ENCODE results near the gene CCK.

The CCK gene

DNA sequence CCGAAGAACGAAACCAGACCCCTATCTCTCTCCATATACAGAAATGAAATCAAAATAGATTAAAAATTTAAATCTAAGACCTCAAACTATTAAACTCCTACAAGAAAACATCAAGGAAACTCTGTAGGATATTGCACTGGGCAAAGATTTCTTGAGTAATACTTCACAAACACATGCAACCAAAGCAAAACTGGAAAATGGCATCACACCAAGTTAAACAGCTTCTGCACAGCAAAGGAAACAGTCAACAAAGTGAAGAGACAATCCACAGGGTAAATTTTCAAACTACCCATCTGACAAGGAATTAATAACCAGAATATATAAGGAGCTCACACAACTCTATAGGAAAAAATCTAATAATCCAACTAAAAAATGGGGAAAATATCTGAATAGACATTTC is 29.4 kb downstream of the CCK start:
- no peak overlapping the region for H3K4me2 ChIP-seq (ENCODE audit: low read length)
- H3K9ac ChIP-seq (ENCODE audit: low read depth, low read length): no peak overlapping the region
- H3K36me3 ChIP-seq (ENCODE audit: insufficient read depth, low read length): no peaks in the 10 kb centered on the region
- no peak overlapping the region for H3K4me3 ChIP-seq (ENCODE audit: low read length)
- peaks cover 22% of the 10 kb centered on the region for H3K27me3 ChIP-seq (ENCODE audit: control insufficient read depth, insufficient read depth, low read length)
- H3K9me3 ChIP-seq (replicated peaks; ENCODE audit: low read length): peaks cover 5% of the 10 kb centered on the region
- no peaks in the 10 kb centered on the region for H3K4me1 ChIP-seq (ENCODE audit: control insufficient read depth, insufficient read depth, low read length)

DNA sequence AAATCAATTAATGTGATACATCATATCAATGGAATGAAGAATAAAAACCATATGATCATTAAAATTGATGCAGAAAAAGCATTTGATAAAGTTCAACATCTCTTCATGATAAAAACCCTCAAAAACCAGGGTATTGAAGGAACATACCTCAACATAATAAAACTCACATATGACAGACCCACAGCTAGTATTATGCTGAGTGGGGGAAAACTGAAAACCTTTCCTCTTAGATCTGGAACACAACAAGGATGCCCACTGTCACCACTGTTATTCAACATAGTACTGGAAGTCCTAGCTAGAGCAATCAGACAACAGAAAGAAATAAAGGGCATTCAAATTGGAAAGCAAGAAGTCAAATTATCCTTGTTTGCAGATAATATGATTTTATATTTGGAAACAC is 30.5 kb downstream of the CCK start:
- peaks cover 5% of the 10 kb centered on the region for H3K9me3 ChIP-seq (replicated peaks; ENCODE audit: low read length)
- H3K27me3 ChIP-seq (ENCODE audit: control insufficient read depth, insufficient read depth, low read length): peaks cover 30% of the 10 kb centered on the region
- no peaks in the 10 kb centered on the region for H3K36me3 ChIP-seq (ENCODE audit: insufficient read depth, low read length)
- no peak overlapping the region for H3K9ac ChIP-seq (ENCODE audit: low read depth, low read length)
- H3K4me1 ChIP-seq (ENCODE audit: control insufficient read depth, insufficient read depth, low read length): no peaks in the 10 kb centered on the region
- H3K4me2 ChIP-seq (ENCODE audit: low read length): no peak overlapping the region
- H3K4me3 ChIP-seq (ENCODE audit: low read length): no peak overlapping the region

DNA sequence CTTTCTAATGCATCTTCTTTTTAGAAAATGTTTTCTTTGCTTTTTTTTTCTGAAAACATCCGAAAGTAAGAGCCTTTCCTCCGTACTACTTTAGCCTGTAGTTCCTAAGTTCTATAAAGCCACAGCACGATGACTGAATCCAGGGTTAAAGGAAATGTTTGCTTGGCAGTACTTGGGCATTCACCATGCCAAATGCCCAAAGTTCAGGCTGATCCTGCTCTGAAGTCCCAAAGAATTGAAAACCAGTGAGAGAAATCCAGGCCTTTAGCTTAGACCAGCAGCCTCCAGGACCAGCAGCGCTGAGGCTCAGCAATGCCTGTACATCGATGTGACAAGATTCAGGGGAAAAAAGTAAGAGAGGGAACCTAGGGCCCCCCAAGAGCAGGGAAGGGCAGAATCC is 35.1 kb downstream of the CCK start:
- no peak overlapping the region for H3K4me2 ChIP-seq (ENCODE audit: low read length)
- H3K9ac ChIP-seq (ENCODE audit: low read depth, low read length): no peak overlapping the region
- no peak overlapping the region for H3K4me3 ChIP-seq (ENCODE audit: low read length)
- no peaks in the 10 kb centered on the region for H3K36me3 ChIP-seq (ENCODE audit: insufficient read depth, low read length)
- no peaks in the 10 kb centered on the region for H3K4me1 ChIP-seq (ENCODE audit: control insufficient read depth, insufficient read depth, low read length)
- H3K27me3 ChIP-seq (ENCODE audit: control insufficient read depth, insufficient read depth, low read length): peaks cover 21% of the 10 kb centered on the region
- H3K9me3 ChIP-seq (replicated peaks; ENCODE audit: low read length): no peaks in the 10 kb centered on the region

DNA sequence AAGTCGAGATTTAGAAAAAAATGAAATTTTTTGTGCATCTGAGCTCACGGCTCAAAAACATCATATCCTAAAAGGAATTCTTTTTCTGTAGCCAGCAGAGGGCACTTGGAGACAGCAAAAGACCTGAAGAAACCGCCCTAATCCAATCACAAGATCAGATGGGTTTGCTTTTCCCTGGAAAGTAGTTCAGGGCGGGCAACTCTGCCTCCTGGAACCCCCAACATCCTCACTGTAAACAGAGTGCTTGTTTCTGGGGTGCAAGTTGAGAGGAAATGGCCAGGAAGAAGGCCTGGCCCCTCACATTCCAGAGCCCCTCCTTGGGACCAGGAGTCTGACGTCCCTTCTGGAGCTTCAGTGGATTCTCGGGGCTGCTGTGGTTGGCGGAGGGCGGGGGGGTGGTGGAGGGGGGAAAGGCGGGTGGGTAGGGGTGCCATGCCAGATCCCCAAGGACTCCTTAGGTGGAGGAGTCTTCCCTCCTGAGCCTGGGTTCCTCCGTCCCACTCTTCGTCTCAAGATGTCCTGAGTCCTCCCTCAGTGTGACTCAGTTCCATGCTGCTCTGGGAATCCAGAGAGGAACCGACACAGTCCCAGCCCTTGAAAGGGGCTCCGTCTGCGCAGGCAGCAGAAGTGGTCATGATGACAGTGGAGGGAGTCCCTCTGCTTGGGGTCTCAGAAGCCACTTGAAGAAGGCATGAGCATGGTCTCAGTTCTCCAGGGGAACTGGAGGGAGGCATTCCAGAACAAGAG is 35.9 kb downstream of the CCK start:
- Histone ChIP-seq H3K4me3 (ENCODE audit: low read length) (no peak overlapping the region), H3K4me1 (ENCODE audit: control insufficient read depth, insufficient read depth, low read length) (no peaks in the 10 kb centered on the region), H3K9ac (ENCODE audit: low read depth, low read length) (no peak overlapping the region)

DNA sequence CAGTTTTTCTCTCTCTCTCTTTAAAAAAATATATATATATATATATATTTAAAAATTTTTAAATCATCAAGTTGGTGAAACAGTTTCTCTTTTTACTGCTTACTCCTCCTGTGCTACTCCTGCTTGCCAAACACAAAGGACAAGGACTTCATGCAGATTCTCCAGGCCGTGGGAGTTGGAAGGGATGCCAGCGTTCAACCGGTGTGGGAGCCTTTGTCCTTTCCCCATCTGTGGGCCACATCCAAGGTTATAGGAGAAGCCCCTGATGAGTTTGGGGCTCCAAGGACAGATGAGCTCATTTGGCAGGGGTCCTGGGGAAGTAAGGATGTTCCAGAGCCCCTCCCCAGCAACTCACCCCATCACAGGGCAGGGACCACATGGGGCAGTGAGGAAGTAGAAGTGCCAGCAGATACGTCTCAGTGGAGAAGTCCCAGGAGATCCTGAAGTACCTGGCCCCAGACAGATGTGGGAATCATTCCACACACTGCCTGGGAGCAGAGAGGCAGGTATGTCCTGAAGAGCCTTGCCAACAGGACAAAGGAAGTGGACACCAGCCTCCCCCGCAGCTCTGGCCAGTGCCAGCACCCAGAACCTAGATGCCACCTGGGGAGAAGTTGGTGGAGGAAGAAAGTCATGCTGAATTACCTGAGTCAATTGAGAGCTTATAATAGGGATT is 36.6 kb downstream of the CCK start:
- peaks cover 14% of the 10 kb centered on the region for H3K27me3 ChIP-seq (ENCODE audit: control insufficient read depth, insufficient read depth, low read length)
- peaks cover 6% of the 10 kb centered on the region for H3K36me3 ChIP-seq (ENCODE audit: insufficient read depth, low read length)
- peak overlapping the region; percentile 70 for H3K4me2 ChIP-seq (ENCODE audit: low read length)
- H3K4me3 ChIP-seq (ENCODE audit: low read length): no peak overlapping the region
- no peaks in the 10 kb centered on the region for H3K4me1 ChIP-seq (ENCODE audit: control insufficient read depth, insufficient read depth, low read length)
- H3K9ac ChIP-seq (ENCODE audit: low read depth, low read length): no peak overlapping the region
- H3K9me3 ChIP-seq (replicated peaks; ENCODE audit: low read length): no peaks in the 10 kb centered on the region

More for the DNA sequence above, 35.9 kb downstream of the CCK start:
- peaks cover 19% of the 10 kb centered on the region for H3K27me3 ChIP-seq (ENCODE audit: control insufficient read depth, insufficient read depth, low read length)
- peaks cover 6% of the 10 kb centered on the region for H3K36me3 ChIP-seq (ENCODE audit: insufficient read depth, low read length)
- H3K4me2 ChIP-seq (ENCODE audit: low read length): peak overlapping the region; percentile 70
- H3K9me3 ChIP-seq (replicated peaks; ENCODE audit: low read length): no peaks in the 10 kb centered on the region

DNA sequence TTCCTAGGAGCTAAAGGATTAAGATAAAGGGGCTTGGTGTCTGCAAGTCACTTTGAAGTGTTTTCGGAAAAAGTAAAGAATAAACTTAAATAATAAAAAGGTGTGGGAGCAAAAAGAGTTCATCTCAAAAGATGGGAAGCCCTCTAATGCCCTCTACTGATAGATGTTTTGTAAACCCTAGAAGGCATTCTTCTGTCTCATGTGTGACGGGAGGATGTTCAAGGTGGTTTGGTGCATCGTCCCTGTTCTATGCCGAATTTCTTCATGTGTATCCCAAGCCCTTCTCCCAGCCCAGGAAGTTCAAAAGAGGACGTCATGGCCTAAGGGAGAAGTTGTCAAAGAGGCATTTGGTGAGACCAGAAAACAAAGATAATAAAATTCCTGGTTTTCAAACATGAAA is 37.2 kb downstream of the CCK start:
- Histone ChIP-seq H3K36me3 (ENCODE audit: insufficient read depth, low read length) (peaks cover 10% of the 10 kb centered on the region), H3K4me1 (ENCODE audit: control insufficient read depth, insufficient read depth, low read length) (no peaks in the 10 kb centered on the region)

DNA sequence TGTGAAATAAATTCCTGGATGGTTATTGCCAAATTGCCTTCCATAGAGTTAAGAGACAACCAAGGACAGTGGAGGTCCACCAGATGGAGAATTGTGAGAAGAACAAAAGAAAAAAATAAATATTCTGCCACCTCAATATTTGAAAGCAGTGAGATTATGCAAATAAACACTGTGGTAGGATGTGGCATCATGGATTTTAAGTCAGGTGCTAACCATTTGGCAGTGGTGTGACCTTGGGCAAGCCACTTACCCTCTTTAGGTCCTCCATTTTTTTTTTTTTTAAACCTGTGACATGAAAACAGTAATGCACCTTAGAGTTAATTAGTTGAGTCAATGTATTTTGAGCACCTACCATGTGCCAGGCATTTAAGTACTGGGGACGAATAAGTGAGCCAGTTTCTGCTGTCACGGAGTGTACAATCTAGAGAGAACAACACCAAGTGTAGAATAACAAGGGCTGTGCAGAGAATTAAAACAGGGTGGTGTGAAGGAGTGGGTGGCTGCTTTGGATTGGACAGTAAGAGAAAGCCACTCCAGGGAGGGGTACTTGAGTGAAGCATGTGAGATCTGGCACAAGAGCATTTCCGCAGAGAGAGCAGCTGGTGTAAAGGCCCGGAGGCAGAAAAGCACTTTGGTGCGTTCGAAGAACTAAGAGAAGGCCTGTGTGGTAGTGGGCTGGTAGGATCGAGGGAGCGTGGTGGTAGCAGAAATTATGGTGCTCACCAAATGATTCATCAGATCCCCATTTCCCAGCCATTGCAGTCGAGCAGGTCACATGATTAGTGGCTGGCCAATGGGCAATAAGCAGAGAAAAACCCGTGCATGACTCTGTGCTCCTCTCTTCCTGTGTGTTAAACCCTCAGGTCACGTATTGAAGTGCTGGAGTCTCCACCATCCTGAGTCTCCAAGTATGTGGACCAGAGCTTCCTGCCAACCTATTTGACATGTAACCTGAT is 39.2 kb downstream of the CCK start:
- Histone ChIP-seq H3K9ac (ENCODE audit: low read depth, low read length) (no peak overlapping the region), H3K9me3 (replicated peaks; ENCODE audit: low read length) (no peaks in the 10 kb centered on the region), H3K36me3 (ENCODE audit: insufficient read depth, low read length) (peaks cover 27% of the 10 kb centered on the region), H3K4me2 (ENCODE audit: low read length) (no peak overlapping the region), H3K4me3 (ENCODE audit: low read length) (no peak overlapping the region), H3K27me3 (ENCODE audit: control insufficient read depth, insufficient read depth, low read length) (peaks cover 8% of the 10 kb centered on the region), H3K4me1 (ENCODE audit: control insufficient read depth, insufficient read depth, low read length) (no peaks in the 10 kb centered on the region)

More for the DNA sequence above, 37.2 kb downstream of the CCK start:
- Histone ChIP-seq H3K9me3 (replicated peaks; ENCODE audit: low read length) (no peaks in the 10 kb centered on the region), H3K27me3 (ENCODE audit: control insufficient read depth, insufficient read depth, low read length) (peaks cover 8% of the 10 kb centered on the region), H3K9ac (ENCODE audit: low read depth, low read length) (no peak overlapping the region), H3K4me2 (ENCODE audit: low read length) (no peak overlapping the region), H3K4me3 (ENCODE audit: low read length) (no peak overlapping the region)

DNA sequence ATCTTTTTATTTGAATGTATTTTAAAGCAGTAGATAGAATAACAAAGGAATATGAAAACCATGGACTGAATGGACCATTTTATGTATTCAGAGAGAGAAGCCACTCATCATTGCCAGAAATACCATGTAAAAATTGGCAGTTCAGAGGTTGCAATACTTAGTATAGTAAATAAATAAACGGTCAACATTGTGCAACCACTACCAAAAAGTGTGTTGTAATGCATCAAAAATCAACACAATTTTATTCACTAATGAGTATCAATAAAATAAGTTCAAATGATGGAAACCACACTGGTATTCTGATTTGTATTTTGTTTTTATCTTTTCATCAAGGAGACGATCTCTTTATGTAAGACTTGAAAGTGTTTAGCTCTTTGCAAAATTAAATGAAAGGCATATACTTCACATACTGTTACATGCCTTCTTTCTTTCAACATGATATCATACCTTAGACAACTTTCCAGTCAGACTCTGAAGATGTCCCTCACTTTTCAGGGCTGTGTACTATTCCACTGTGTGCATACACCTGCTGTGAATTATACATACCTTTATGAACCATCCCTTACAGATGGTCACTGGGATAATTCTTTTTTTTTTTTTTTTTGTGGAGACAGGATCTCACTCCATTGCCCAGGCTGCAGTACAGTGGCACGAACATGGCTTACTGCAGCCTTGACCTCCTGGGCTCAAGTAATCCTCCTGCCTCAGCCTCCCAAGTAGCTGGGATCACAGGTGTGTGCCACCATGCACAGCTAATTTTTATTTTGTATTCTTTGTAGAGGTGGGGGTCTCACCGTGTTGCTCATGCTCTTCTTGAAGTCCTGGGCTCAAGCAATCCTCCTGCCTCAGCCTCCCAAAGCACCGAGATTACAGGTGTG is 40.3 kb downstream of the CCK start:
- peaks cover 27% of the 10 kb centered on the region for H3K36me3 ChIP-seq (ENCODE audit: insufficient read depth, low read length)
- no peak overlapping the region for H3K4me3 ChIP-seq (ENCODE audit: low read length)
- H3K4me2 ChIP-seq (ENCODE audit: low read length): no peak overlapping the region
- H3K27me3 ChIP-seq (ENCODE audit: control insufficient read depth, insufficient read depth, low read length): no peaks in the 10 kb centered on the region
- H3K9ac ChIP-seq (ENCODE audit: low read depth, low read length): no peak overlapping the region
- no peaks in the 10 kb centered on the region for H3K9me3 ChIP-seq (replicated peaks; ENCODE audit: low read length)
- no peaks in the 10 kb centered on the region for H3K4me1 ChIP-seq (ENCODE audit: control insufficient read depth, insufficient read depth, low read length)

DNA sequence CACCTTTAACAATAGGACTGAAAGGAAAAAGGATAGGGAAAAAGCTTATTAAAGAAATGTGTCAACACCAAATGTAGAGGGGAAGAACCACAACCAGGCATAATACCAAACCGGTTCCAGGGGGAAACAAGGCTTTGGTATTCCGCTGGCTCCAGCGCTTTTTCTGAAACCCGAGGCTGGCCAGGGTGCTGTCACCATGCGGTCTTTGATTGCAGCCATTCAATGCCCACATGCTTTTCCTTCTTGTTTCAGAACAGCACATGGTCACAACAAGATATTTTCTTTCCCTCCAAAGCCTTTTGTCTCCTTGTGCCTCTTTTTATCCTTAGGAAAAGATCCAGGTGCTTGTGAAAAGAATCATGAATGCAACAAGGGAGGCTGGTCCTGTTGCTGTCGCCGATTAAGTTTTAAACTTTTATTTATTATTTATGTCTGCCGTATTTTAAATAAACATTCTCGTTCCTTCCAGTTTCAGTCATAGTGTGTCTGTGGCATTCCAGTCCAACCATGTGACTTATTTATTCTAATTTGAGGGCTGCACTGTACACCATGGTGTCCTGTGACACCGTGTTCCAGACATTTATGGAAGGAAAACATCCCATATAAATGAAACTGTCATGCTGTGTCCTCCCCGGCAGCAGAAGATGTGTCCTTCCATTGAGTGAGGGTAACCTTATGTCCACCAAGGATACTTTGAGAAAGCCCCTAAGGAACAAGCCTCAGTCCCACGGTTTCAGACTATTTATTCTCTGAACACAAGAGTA is 41.1 kb downstream of the CCK start:
- H3K4me2 ChIP-seq (ENCODE audit: low read length): no peak overlapping the region
- no peaks in the 10 kb centered on the region for H3K27me3 ChIP-seq (ENCODE audit: control insufficient read depth, insufficient read depth, low read length)
- H3K36me3 ChIP-seq (ENCODE audit: insufficient read depth, low read length): peaks cover 27% of the 10 kb centered on the region
- H3K9ac ChIP-seq (ENCODE audit: low read depth, low read length): no peak overlapping the region
- no peak overlapping the region for H3K4me3 ChIP-seq (ENCODE audit: low read length)
- no peaks in the 10 kb centered on the region for H3K9me3 ChIP-seq (replicated peaks; ENCODE audit: low read length)
- no peaks in the 10 kb centered on the region for H3K4me1 ChIP-seq (ENCODE audit: control insufficient read depth, insufficient read depth, low read length)

DNA sequence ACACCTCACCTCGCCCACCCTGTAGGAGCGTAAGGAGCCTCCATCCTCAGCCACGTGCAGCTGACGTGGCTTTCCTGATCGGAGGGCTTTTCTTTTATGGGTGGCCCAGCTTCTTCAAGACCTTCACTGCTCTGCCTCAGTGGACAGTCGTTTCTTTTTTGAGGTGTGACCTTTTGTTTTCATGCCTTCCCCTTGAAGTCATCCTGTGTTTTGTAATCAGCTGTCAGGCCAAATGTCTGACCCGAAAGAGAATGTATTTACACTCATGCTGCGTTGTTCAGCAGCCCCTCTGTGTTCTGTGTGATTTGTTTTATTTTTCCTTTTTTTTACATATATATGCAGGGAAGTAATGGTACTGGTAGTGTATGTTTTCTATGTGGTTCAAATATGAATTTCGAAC is 41.8 kb downstream of the CCK start:
- no peak overlapping the region for H3K4me3 ChIP-seq (ENCODE audit: low read length)
- peaks cover 27% of the 10 kb centered on the region for H3K36me3 ChIP-seq (ENCODE audit: insufficient read depth, low read length)
- H3K4me2 ChIP-seq (ENCODE audit: low read length): no peak overlapping the region
- no peaks in the 10 kb centered on the region for H3K9me3 ChIP-seq (replicated peaks; ENCODE audit: low read length)
- no peak overlapping the region for H3K9ac ChIP-seq (ENCODE audit: low read depth, low read length)
- no peaks in the 10 kb centered on the region for H3K27me3 ChIP-seq (ENCODE audit: control insufficient read depth, insufficient read depth, low read length)
- H3K4me1 ChIP-seq (ENCODE audit: control insufficient read depth, insufficient read depth, low read length): no peaks in the 10 kb centered on the region

All from skeletal muscle satellite cell (primary cell).